ENCODE data around the gene GPC3. TPM values are rescaled to one million over a fixed set of nuclear protein-coding genes. Genes with fewer than 3 reads are reported as not detected.

Gene GPC3
- total RNA-seq, 1 experiment from 2014 or later, result 0.24 TPM

DNA sequence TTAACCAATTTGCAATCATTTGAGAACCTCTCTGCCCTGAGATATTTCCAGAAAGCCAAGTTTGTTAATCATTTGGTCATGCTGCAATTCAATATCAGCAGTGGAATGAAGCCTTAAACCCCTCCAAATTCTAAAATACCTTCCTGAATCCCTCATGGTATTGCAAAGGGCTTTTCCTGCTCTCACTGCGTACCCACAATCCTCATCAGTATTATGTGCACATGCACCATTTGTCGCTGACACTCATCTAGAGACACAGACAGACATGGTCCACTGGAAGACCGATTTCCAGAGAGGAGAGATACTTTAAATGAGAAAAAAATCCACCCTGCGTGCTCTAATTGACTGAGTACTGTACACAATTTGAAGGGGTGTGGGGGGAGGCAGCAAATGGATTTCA is 104.4 kb downstream of the GPC3 start:
- BruUV-seq (replicated peaks), result no TSS peak
- TF ChIP-seq EZH2 (IDR thresholded peaks at IDR 0.05; ENCODE audit: borderline replicate concordance, low read depth, low read length, poor library complexity, severe bottlenecking), result no peak
- TF ChIP-seq, protein P1, sequence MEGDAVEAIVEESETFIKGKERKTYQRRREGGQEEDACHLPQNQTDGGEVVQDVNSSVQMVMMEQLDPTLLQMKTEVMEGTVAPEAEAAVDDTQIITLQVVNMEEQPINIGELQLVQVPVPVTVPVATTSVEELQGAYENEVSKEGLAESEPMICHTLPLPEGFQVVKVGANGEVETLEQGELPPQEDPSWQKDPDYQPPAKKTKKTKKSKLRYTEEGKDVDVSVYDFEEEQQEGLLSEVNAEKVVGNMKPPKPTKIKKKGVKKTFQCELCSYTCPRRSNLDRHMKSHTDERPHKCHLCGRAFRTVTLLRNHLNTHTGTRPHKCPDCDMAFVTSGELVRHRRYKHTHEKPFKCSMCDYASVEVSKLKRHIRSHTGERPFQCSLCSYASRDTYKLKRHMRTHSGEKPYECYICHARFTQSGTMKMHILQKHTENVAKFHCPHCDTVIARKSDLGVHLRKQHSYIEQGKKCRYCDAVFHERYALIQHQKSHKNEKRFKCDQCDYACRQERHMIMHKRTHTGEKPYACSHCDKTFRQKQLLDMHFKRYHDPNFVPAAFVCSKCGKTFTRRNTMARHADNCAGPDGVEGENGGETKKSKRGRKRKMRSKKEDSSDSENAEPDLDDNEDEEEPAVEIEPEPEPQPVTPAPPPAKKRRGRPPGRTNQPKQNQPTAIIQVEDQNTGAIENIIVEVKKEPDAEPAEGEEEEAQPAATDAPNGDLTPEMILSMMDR (conservative IDR thresholded peaks at IDR 0.05; ENCODE audit: low read depth, low read length), result no peak
- Histone ChIP-seq H3K27me3 (replicated peaks; ENCODE audit: insufficient read depth, low read depth, low read length, poor library complexity) (peaks cover 11% of the 10 kb centered on the region), H3K27ac (ENCODE audit: low read depth, low read length, poor library complexity, severe bottlenecking) (no peak overlapping the region), H3K9me3 (ENCODE audit: low read depth, low read length, poor library complexity, severe bottlenecking) (no peaks in the 10 kb centered on the region), H3K4me3 (ENCODE audit: low read depth, low read length, poor library complexity, severe bottlenecking) (no peak overlapping the region), H3K36me3 (ENCODE audit: insufficient read depth, low read length, poor library complexity, severe bottlenecking) (no peaks in the 10 kb centered on the region), H3K4me1 (ENCODE audit: insufficient read depth, low read length, poor library complexity, severe bottlenecking) (no peaks in the 10 kb centered on the region)
- intact Hi-C loops (cut with micrococcal nuclease; ENCODE audit: unreplicated experiment), result no loop called here
- ChIA-PET POLR2A (ENCODE audit: low non-redundant PET) (no interaction called here), CTCF (no interaction called here)
- no peak for DNase-seq (ENCODE audit: low spot score)

DNA sequence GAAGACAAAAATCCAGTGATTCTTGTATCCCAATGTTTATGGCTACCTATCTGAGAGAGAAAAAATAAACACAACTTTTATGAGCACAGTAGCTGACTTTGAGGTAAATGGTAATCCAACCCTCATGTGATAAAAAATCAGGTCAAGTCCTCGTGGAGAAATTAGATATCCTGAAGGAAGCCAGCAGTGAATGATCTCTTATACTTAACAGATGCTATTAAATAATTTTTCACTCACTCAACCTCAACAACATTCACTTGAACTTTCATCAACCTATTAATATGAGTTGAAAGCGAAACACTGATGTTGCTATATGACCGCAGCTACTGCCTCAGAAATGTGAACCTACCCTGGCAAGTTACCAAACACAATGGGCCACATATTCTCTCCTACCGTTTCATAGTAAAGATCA is 105.4 kb downstream of the GPC3 start:
- H3K36me3 ChIP-seq (ENCODE audit: insufficient read depth, low read length, poor library complexity, severe bottlenecking), result no peaks in the 10 kb centered on the region
- H3K4me1 ChIP-seq (ENCODE audit: insufficient read depth, low read length, poor library complexity, severe bottlenecking), result no peaks in the 10 kb centered on the region
- no peak overlapping the region for H3K27ac ChIP-seq (ENCODE audit: low read depth, low read length, poor library complexity, severe bottlenecking)
- DNase-seq (ENCODE audit: low spot score), result no peak
- BruUV-seq (replicated peaks), result no TSS peak
- no peak overlapping the region for H3K4me3 ChIP-seq (ENCODE audit: low read depth, low read length, poor library complexity, severe bottlenecking)
- no peaks in the 10 kb centered on the region for H3K9me3 ChIP-seq (ENCODE audit: low read depth, low read length, poor library complexity, severe bottlenecking)
- peaks cover 11% of the 10 kb centered on the region for H3K27me3 ChIP-seq (replicated peaks; ENCODE audit: insufficient read depth, low read depth, low read length, poor library complexity)
- ChIA-PET POLR2A (ENCODE audit: low non-redundant PET) (no interaction called here), CTCF (no interaction called here)
- TF ChIP-seq EZH2 (IDR thresholded peaks at IDR 0.05; ENCODE audit: borderline replicate concordance, low read depth, low read length, poor library complexity, severe bottlenecking), result no peak
- TF ChIP-seq, protein P1 (conservative IDR thresholded peaks at IDR 0.05; ENCODE audit: low read depth, low read length), result no peak
- intact Hi-C loops (cut with micrococcal nuclease; ENCODE audit: unreplicated experiment), result no loop called here

DNA sequence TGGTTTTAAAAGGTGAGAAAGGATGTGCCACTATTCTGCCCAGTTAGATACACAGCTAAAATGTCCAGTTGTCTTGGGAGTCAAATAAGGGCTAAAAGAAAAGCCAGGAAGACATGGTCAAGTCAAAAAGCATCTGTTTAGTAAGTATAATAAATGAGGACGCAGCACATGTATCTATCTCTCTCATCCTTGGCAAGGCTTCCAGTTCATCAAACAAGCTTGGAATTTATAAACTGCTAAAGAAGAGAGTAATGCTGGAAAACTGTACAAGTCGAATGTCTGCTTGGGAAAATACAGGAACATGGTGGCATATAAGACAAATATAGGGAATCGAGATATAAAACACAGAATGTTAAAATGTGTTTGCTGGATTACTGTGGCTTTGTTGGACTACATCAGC is 106.7 kb downstream of the GPC3 start:
- Histone ChIP-seq H3K4me1 (ENCODE audit: insufficient read depth, low read length, poor library complexity, severe bottlenecking) (no peaks in the 10 kb centered on the region), H3K27ac (ENCODE audit: low read depth, low read length, poor library complexity, severe bottlenecking) (no peak overlapping the region), H3K9me3 (ENCODE audit: low read depth, low read length, poor library complexity, severe bottlenecking) (no peaks in the 10 kb centered on the region), H3K36me3 (ENCODE audit: insufficient read depth, low read length, poor library complexity, severe bottlenecking) (no peaks in the 10 kb centered on the region), H3K4me3 (ENCODE audit: low read depth, low read length, poor library complexity, severe bottlenecking) (no peak overlapping the region), H3K27me3 (replicated peaks; ENCODE audit: insufficient read depth, low read depth, low read length, poor library complexity) (peaks cover 11% of the 10 kb centered on the region)
- TF ChIP-seq, protein P1 (conservative IDR thresholded peaks at IDR 0.05; ENCODE audit: low read depth, low read length), result no peak
- TF ChIP-seq EZH2 (IDR thresholded peaks at IDR 0.05; ENCODE audit: borderline replicate concordance, low read depth, low read length, poor library complexity, severe bottlenecking), result no peak
- BruUV-seq (replicated peaks), result no TSS peak
- ChIA-PET CTCF (no interaction called here), POLR2A (ENCODE audit: low non-redundant PET) (no interaction called here)
- intact Hi-C loops (cut with micrococcal nuclease; ENCODE audit: unreplicated experiment), result no loop called here
- DNase-seq (ENCODE audit: low spot score), result no peak
